MM.1S (cell line): ENCODE data around the gene RHBDL1.

Experiments used
- CTCF ChIP-seq: fragments of 300-600 bp; sonication (generic); IDR thresholded peaks from 2 replicates; pipeline ENCODE4 v1.5.1; 2016; ENCODE audit warnings: antibody characterized with exemption, low read length, mixed read lengths
- EZH2 ChIP-seq: fragments of 300-600 bp; sonication (generic); optimal IDR thresholded peaks from 2 replicates; pipeline ENCODE3; 2017; ENCODE audit warnings: low read depth, mild to moderate bottlenecking, antibody characterized with exemption, low read length, mixed read lengths
- EZH2phosphoT487 ChIP-seq: fragments of 300-600 bp; sonication (generic); IDR thresholded peaks from 2 replicates; pipeline ENCODE4 v1.6.1; 2018; ENCODE audit warnings: antibody characterized with exemption, low read length

GRCh38 chr16:724188-725040, 48.9 kb downstream of the RHBDL1 start:
- no peak for TF ChIP-seq EZH2
- TF ChIP-seq CTCF, result no peak
- no peak for TF ChIP-seq EZH2phosphoT487
